Stimulated activated CD8-positive, alpha-beta memory T cell treated with anti-CD3 and anti-CD28 coated beads, Interleukin-15, amount 100 ng/mL, for 1 hour (primary cell): ENCODE data around the gene SLC7A4.

ENCODE experiments used
- DNase-seq: peaks from one replicate; pipeline ENCODE4 v3.0.0-alpha.2; 2020; ENCODE audit warnings: low read depth

Gene SLC7A4

GRCh38 chr22:20986365-20986764 is 46.0 kb downstream of the SLC7A4 start:
- DNase-seq, result no peak

- no peak for DNase-seq
Observed at GRCh38 chr22:20985720-20986119, 46.6 kb downstream of the SLC7A4 start.

GRCh38 chr22:20983081-20983771 is 49.1 kb downstream of the SLC7A4 start:
- DNase-seq, result no peak

GRCh38 chr22:20982563-20982882 is 49.8 kb downstream of the SLC7A4 start:
- no peak for DNase-seq

GRCh38 chr22:20981787-20982562 is 50.4 kb downstream of the SLC7A4 start, which contains the start of gene LZTR1:
LZTR1 (plus strand) TSS chr22:20982297; CDS start chr22:20982372, 75 bp downstream.
- DNase-seq, result peak; percentile 36

- DNase-seq, result no peak
Observed at GRCh38 chr22:20980938-20981722, 51.2 kb downstream of the SLC7A4 start.

GRCh38 chr22:20980523-20980922 is 51.8 kb downstream of the SLC7A4 start:
- DNase-seq, result no peak

- no peak for DNase-seq
Observed at GRCh38 chr22:20979940-20980453, 52.4 kb downstream of the SLC7A4 start.

GRCh38 chr22:20979243-20979809 is 53.0 kb downstream of the SLC7A4 start:
- DNase-seq, result no peak
